Pancreas (tissue), 10 donors: ENCODE measurements around the gene SLC35F1. TPM values are rescaled to one million over a fixed set of nuclear protein-coding genes. Genes with fewer than 3 reads are reported as not detected.

Experiments
- ATAC-seq, 4 donors: fragments of 200-7000 bp; cut with Tn5 transposase; one replicate each; pipeline versions ENCODE4 v1.8.0 to v1.9.1; 2020; ENCODE audit warnings: mild to moderate bottlenecking in 4 of 4, moderate library complexity in 4 of 4
- DNase-seq, 6 donors: peaks; one replicate each; pipeline ENCODE4 v3.0.0-alpha.2; 2020
- FAIRE-seq: peaks from 2 replicates; lab custom pipeline; 2012; peaks lifted over from hg19 to GRCh38; lab: Jason Lieb, UNC
- H3K27ac ChIP-seq, 4 donors: fragments of 200-600 bp; sonication (generic); 1 replicate in 3 of 4; 2 replicates in 1 of 4; pipeline versions ENCODE4 v1.5.0 to v1.8.0; 2020
- H3K27me3 ChIP-seq, 4 donors: fragments of 200-600 bp; one replicate each; pipeline ENCODE4 v1.8.0; 2021
- H3K36me3 ChIP-seq, 3 donors: fragments of 200-600 bp; sonication (generic) in 1 of 3; one replicate each; pipeline versions ENCODE4 v1.5.0 to v1.8.0; 2020 to 2021
- H3K4me1 ChIP-seq, 3 donors: fragments of 200-600 bp; one replicate each; pipeline ENCODE4 v1.8.0; 2021
- H3K4me3 ChIP-seq, 4 donors: fragments of 200-600 bp; sonication (generic) in 2 of 4; one replicate each; pipeline versions ENCODE4 v1.5.0 to v1.8.0; 2020 to 2021
- H3K9me3 ChIP-seq, 4 donors: fragments of 200-600 bp; one replicate each; pipeline ENCODE4 v1.8.0; 2021
- WGBS, 2 donors: extraction: QIAGEN DNeasy Blood & Tissue Kit; methylation state at CpG; one replicate each; pipeline ENCODE4 v1.1.7; 2013; 5-methylcytosine and 5-hydroxymethylcytosine counted together
- intact Hi-C, 3 donors: fragments of 100-400 bp; cut with DNase I; formaldehyde crosslinking; loops; one replicate each; pipeline versions ENCODE4 v1.11.1 to v1.14.2; 2022
- polyA plus RNA-seq, 2 donors: library from polyadenylated mRNA; stranded (reverse); fragments of 200-250 nt; gene quantifications; one replicate each; pipeline ENCODE4 v1.2.3, GENCODE V29; 2013
- total RNA-seq, 6 donors: library from RNA; stranded (reverse); fragmentation: NEBNext Ultra II Directional in 4 of 6; extraction: Animal tissue kit (Norgen Biotek cat#: 25700) in 4 of 6; gene quantifications; one replicate each; pipeline versions ENCODE4 v1.2.1 to v1.2.4, GENCODE V29; 2021 to 2023
- TF ChIP-seq, protein P1 (sequence below), 4 donors: fragments of 200-600 bp; sonication (generic) in 3 of 4; IDR thresholded peaks; one replicate each; pipeline versions ENCODE4 v1.5.0 to v1.8.0; 2021; ENCODE audit warnings: antibody characterized with exemption in 4 of 4
- donor health status: healthy with polysubstance abuse.
- donor health status: DM: no; HTN: no; CAD: no; lungs with moderate emphysema.
- donor health status: DM: no; HTN: no; CAD: no.
- donor health status: control.
- donor health status: control.
- donor health status: Bipolar disorder and iron deficiency.
- donor health status: DM: yes; HTN: yes; CAD: no.
- donor health status: DM: no; HTN: no; CAD: no.
- donor health status: DM: no; HTN: no; CAD: no.
- donor health status: DM: yes; HTN: yes; CAD: no.

Gene SLC35F1
- total and polyA plus RNA-seq, 8 donors, result 0.14 to 2.1 (median 0.29) TPM

DNA sequence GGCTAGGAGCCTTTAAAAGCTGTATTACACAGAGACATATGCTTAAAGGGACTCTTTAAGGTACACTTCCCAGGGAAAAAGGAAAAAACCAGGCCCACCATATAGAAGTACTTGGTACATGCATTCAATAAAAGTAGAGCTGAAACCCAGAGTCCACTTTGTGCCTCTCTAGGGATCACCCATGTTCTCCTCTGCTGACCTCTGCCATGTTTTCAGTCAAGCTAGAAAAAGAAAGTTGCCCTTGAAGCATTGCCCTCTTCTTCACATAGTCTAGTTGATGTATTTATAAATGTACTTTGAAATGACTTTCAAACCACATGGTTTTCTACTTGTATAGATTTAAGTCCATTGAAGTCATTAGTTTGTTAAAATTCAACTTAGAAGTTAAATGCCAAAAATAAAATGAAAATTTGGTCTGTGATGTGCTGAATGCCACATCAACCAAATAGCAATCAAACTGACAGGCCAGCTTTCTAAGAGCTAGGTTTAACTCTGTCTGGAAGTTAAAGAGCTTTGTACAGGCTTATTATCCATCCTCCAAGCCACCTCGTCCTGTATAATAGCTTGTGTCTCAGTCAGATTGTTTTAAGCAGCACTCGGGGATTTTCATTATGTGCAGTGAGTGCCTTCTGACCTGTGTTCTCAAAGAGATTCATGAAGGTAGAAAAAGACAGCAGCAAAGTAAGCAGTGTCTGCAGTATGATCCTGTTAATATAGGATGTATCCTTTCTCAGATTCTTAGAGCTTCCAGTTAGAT, 402.5 kb downstream of the SLC35F1 start:
- no peak overlapping the region for H3K4me3 ChIP-seq
- no peak overlapping the region for H3K27ac ChIP-seq
- WGBS, 2 donors, result 64 to 68% methylated on average over 2 of the region's 2 CpGs
- H3K36me3 ChIP-seq, result no peaks in the 10 kb centered on the region
- no peaks in the 10 kb centered on the region for H3K4me1 ChIP-seq
- no peaks in the 10 kb centered on the region for H3K9me3 ChIP-seq
- no peak for FAIRE-seq
- no peaks in the 10 kb centered on the region for H3K27me3 ChIP-seq
- intact Hi-C loops, result no loop called here
- TF ChIP-seq, protein P1, sequence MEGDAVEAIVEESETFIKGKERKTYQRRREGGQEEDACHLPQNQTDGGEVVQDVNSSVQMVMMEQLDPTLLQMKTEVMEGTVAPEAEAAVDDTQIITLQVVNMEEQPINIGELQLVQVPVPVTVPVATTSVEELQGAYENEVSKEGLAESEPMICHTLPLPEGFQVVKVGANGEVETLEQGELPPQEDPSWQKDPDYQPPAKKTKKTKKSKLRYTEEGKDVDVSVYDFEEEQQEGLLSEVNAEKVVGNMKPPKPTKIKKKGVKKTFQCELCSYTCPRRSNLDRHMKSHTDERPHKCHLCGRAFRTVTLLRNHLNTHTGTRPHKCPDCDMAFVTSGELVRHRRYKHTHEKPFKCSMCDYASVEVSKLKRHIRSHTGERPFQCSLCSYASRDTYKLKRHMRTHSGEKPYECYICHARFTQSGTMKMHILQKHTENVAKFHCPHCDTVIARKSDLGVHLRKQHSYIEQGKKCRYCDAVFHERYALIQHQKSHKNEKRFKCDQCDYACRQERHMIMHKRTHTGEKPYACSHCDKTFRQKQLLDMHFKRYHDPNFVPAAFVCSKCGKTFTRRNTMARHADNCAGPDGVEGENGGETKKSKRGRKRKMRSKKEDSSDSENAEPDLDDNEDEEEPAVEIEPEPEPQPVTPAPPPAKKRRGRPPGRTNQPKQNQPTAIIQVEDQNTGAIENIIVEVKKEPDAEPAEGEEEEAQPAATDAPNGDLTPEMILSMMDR (IDR thresholded peaks at IDR 0.05), result no peak
- DNase-seq, result no peak
- no peak for ATAC-seq

DNA sequence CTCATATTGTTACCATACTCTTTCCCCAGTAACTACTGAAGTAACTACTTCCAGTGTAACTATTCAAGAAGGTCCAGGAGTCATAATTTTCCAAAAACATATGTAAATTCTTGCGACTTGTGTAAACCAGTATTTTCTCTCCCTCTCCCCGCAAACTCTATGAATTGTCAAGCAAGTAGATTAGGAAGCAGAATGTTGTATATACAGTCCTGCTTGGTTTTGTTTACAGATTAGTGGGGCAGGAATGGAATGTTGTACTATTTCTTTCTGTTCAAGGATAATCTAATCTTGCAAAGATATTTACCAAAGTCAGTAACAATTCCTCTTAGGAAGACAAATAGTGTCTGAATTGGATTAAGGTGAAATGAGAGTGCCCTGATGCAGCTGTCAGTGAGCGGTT, 406.1 kb downstream of the SLC35F1 start:
- Histone ChIP-seq H3K27me3 (no peaks in the 10 kb centered on the region), H3K4me3 (no peak overlapping the region), H3K4me1 (no peaks in the 10 kb centered on the region), H3K27ac (no peak overlapping the region), H3K9me3 (no peaks in the 10 kb centered on the region), H3K36me3 (no peaks in the 10 kb centered on the region)
- DNase-seq (no peak), ATAC-seq (no peak), FAIRE-seq (no peak)
- intact Hi-C loops, result no loop called here
- TF ChIP-seq, protein P1 (IDR thresholded peaks at IDR 0.05), result no peak
- 34 to 48% methylated on average over 3 of the region's 3 CpGs for WGBS, 2 donors

DNA sequence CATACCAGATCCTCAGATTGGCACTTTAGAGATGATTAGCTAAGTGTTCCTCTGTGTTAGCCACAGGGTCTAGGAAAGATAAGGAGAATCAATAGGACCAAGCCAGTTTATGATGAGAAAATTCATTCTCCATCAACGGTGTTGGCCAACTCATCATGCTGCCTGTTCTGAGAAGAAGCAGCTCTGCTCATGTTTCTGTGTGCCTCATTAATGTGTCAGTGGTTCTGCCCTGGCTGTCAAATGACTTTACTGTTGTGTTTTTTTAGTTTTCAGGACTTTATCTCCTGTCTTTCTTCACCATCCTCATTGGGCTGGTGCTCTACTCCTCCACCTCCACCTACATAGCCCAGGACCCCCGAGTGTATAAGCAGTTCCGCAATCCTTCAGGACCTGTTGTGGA, 406.7 kb downstream of the SLC35F1 start:
- H3K27me3 ChIP-seq, result no peaks in the 10 kb centered on the region
- no peaks in the 10 kb centered on the region for H3K36me3 ChIP-seq
- no peaks in the 10 kb centered on the region for H3K9me3 ChIP-seq
- no peak for ATAC-seq
- no peak for FAIRE-seq
- H3K4me3 ChIP-seq, result no peak overlapping the region
- WGBS, 2 donors, result 72 to 74% methylated on average over 3 of the region's 3 CpGs
- DNase-seq, result no peak
- intact Hi-C loops, result no loop called here
- H3K27ac ChIP-seq, result no peak overlapping the region
- H3K4me1 ChIP-seq, result no peaks in the 10 kb centered on the region
- TF ChIP-seq, protein P1 (IDR thresholded peaks at IDR 0.05), result no peak

DNA sequence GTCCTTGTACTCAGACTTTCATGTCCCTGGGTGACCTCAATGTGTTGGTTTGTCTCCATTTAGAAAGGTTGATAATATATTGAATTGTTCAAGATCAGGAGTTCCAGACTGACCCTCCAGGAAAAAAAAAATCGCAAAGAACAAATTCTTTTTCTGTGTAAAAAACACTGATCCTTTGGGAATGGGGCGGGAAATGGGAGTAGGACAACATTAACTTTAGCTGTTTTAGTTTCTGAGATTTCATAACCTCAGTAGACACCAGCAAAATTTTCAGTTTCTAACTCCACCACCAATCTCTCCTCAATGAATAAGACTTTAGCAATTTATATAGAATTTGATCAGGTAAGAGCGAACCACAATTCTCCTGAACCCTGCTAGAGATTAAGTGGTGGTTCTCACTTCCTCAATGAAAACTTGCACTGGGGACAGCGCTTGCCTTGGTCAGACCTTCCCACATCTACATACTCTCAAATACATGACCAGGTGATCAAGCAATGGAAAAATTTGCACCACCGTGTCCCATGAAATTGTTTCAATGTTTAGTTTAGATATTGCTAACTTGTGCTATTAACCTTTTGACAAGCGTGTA, 409.8 kb downstream of the SLC35F1 start:
- Histone ChIP-seq H3K4me3 (no peak overlapping the region), H3K27me3 (no peaks in the 10 kb centered on the region), H3K36me3 (no peaks in the 10 kb centered on the region), H3K27ac (no peak overlapping the region), H3K4me1 (no peaks in the 10 kb centered on the region), H3K9me3 (no peaks in the 10 kb centered on the region)
- whole genome bisulfite sequencing, 2 donors, result 67 to 71% methylated on average over 6 of the region's 6 CpGs
- intact Hi-C loops, result no loop called here
- TF ChIP-seq, protein P1 (IDR thresholded peaks at IDR 0.05), result no peak
- ATAC-seq (no peak), FAIRE-seq (no peak), DNase-seq (no peak)
